CD14-positive monocyte (primary cell): ENCODE results near the gene GDF2. TPM values are rescaled to one million over a fixed set of nuclear protein-coding genes. Genes with fewer than 3 reads are reported as not detected.

Source experiments
- DNase-seq, 3 donors: peaks; one replicate each; pipeline ENCODE4 v3.0.0-alpha.2; 2011 to 2022
- H2AFZ ChIP-seq: 2 replicates; pipeline ENCODE4 v1.6.0; 2012; ENCODE audit warnings: mild to moderate bottlenecking, low read depth, low read length, inconsistent platforms; ENCODE audit not compliant: insufficient read depth, poor library complexity, severe bottlenecking
- H3K27ac ChIP-seq, 2 donors: 1 replicate in 1 of 2; 2 replicates in 1 of 2; pipeline ENCODE4 v1.5.1; 2012 to 2013; ENCODE audit warnings: low read length in 2 of 2, control low read depth in 1 of 2, inconsistent platforms in 1 of 2, low read depth in 1 of 2, mild to moderate bottlenecking in 1 of 2
- H3K27me3 ChIP-seq, 2 donors: one replicate each; pipeline versions ENCODE4 v1.6.0 to v1.6.1; 2011 to 2013; ENCODE audit warnings: low read length in 2 of 2; ENCODE audit not compliant: control insufficient read depth in 2 of 2, insufficient read depth in 2 of 2
- H3K36me3 ChIP-seq, 2 donors: replicated peaks in 1 of 2; 1 replicate in 1 of 2; 2 replicates in 1 of 2; pipeline versions ENCODE4 v1.5.1 to v1.6.1; 2012 to 2013; ENCODE audit warnings: low read length in 2 of 2, control low read depth in 1 of 2, inconsistent platforms in 1 of 2, mild to moderate bottlenecking in 1 of 2; ENCODE audit not compliant: insufficient read depth in 2 of 2, control insufficient read depth in 1 of 2
- H3K4me1 ChIP-seq, 2 donors: 1 replicate in 1 of 2; 2 replicates in 1 of 2; pipeline versions ENCODE4 v1.5.1 to v1.6.1; 2012 to 2013; ENCODE audit warnings: low read length in 2 of 2, control low read depth in 1 of 2, inconsistent platforms in 1 of 2, mild to moderate bottlenecking in 1 of 2, moderate library complexity in 1 of 2; ENCODE audit not compliant: insufficient read depth in 2 of 2, control insufficient read depth in 1 of 2
- H3K4me2 ChIP-seq: replicated peaks from 2 replicates; pipeline ENCODE3; 2012; ENCODE audit warnings: low read length, moderate library complexity, mild to moderate bottlenecking; ENCODE audit not compliant: poor library complexity, severe bottlenecking; ENCODE audit errors: extremely low read depth
- H3K4me3 ChIP-seq, 3 experiments: fragments of 200-600 bp in 1 of 3; sonication (generic) in 1 of 3; replicated peaks in 1 of 3; 1 replicate in 2 of 3; 2 replicates in 1 of 3; pipeline ENCODE4 v1.5.1; 2011 to 2013; ENCODE audit warnings: low read length in 3 of 3, mild to moderate bottlenecking in 3 of 3, control low read depth in 2 of 3, low read depth in 2 of 3, inconsistent platforms in 1 of 3, moderate library complexity in 1 of 3
- H3K79me2 ChIP-seq: 2 replicates; pipeline ENCODE4 v1.6.0; 2012; ENCODE audit warnings: mild to moderate bottlenecking, control low read depth, inconsistent platforms, low read length, moderate library complexity; ENCODE audit not compliant: insufficient read depth
- H3K9ac ChIP-seq: 2 replicates; pipeline ENCODE4 v1.6.0; 2017; ENCODE audit warnings: low read length, mild to moderate bottlenecking; ENCODE audit not compliant: insufficient read depth, poor library complexity, severe bottlenecking
- H3K9me3 ChIP-seq, 2 donors: replicated peaks in 1 of 2; 1 replicate in 1 of 2; 2 replicates in 1 of 2; pipeline versions ENCODE4 v1.5.1 to v1.6.1; 2012 to 2013; ENCODE audit warnings: low read length in 2 of 2, control low read depth in 1 of 2; ENCODE audit not compliant: control insufficient read depth in 1 of 2, insufficient read depth in 1 of 2
- H4K20me1 ChIP-seq: 2 replicates; pipeline ENCODE4 v1.6.0; 2012; ENCODE audit warnings: mild to moderate bottlenecking, low read length, control low read depth, moderate library complexity; ENCODE audit not compliant: insufficient read depth
- H3K27ac Mint-ChIP-seq, 7 donors: one replicate each; pipeline ENCODE4 v1.8.0; 2020; ENCODE audit warnings: mild to moderate bottlenecking in 7 of 7, mixed read lengths in 7 of 7, moderate library complexity in 6 of 7, inconsistent platforms in 2 of 7
- H3K27me3 Mint-ChIP-seq, 3 donors: one replicate each; pipeline ENCODE4 v1.8.0; 2021 to 2022; ENCODE audit warnings: low read depth in 3 of 3, mild to moderate bottlenecking in 3 of 3, mixed read lengths in 3 of 3, moderate library complexity in 3 of 3, inconsistent platforms in 1 of 3
- H3K36me3 Mint-ChIP-seq, 2 donors: one replicate each; pipeline ENCODE4 v1.8.0; 2020; ENCODE audit warnings: mixed read lengths in 2 of 2, inconsistent platforms in 1 of 2, mild to moderate bottlenecking in 1 of 2
- H3K4me1 Mint-ChIP-seq: one replicate; pipeline ENCODE4 v1.8.0; 2020; ENCODE audit warnings: mild to moderate bottlenecking, mixed read lengths
- H3K4me3 Mint-ChIP-seq, 2 donors: one replicate each; pipeline ENCODE4 v1.8.0; 2020; ENCODE audit warnings: mild to moderate bottlenecking in 2 of 2, mixed read lengths in 2 of 2, moderate library complexity in 1 of 2
- H3K9me3 Mint-ChIP-seq, 7 donors: one replicate each; pipeline ENCODE4 v1.8.0; 2020 to 2022; ENCODE audit warnings: mixed read lengths in 7 of 7, mild to moderate bottlenecking in 6 of 7, moderate library complexity in 6 of 7, inconsistent platforms in 2 of 7
- WGBS: methylation state at CpG from one replicate; pipeline ENCODE4 v1.1.5; 2013; ENCODE audit warnings: missing lambda C conversion rate; ENCODE audit not compliant: insufficient coverage; 5-methylcytosine and 5-hydroxymethylcytosine counted together
- intact Hi-C, 2 donors: fragments of 100-400 bp; cut with micrococcal nuclease; formaldehyde crosslinking; loops; one replicate each; pipeline versions ENCODE4 v1.15.0 to v1.15.1; 2023
- polyA plus RNA-seq, 3 donors: library from polyadenylated mRNA; depleted of rRNA in 1 of 3; unstranded in 2 of 3; stranded (reverse) in 1 of 3; fragments of 300-500 nt in 2 of 3; fragments of >200 nt in 1 of 3; fragmentation: Illumina TruSeq in 2 of 3; gene quantifications; 1 replicate in 2 of 3; 2 replicates in 1 of 3; pipeline ENCODE4 v1.2.3, GENCODE V29; 2012 to 2021
- TF ChIP-seq, protein P1 (sequence below): fragments of 200-600 bp; IDR thresholded peaks from one replicate; pipeline ENCODE4 v1.8.0; 2022; ENCODE audit warnings: antibody characterized with exemption, mild to moderate bottlenecking

Gene GDF2
- polyA plus RNA-seq, 3 donors = not detected

DNA sequence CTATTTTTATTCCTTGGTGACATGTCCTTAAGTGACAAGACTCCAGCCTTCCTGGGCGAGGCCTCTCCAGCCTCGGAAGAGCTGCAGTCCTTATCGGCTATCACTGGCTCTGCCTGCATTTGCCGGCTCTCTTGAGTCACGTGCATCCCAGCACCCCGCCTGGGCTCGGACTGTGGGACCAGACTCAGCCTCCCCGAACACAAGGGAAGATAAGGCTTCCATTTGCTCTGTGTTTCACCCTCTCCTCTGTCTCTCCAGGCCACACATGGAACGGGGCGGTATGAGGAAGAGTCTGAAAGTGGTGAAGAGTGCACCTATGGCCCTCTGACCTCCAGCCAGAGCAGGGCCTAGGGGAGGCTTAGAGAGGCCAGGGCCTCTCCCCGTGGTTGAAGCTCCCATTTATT lies 4.7 kb downstream of the GDF2 start:
- no peak overlapping the region for H3K9ac ChIP-seq
- no peak overlapping the region for H3K4me2 ChIP-seq
- Mint-ChIP-seq H3K27ac (peak overlapping the region in 1 of 7 donors; percentile 19), H3K4me1 (no peaks in the 10 kb centered on the region), H3K36me3 (no peaks in the 10 kb centered on the region), H3K27me3 (peaks cover 0 to 4% (median 3%) of the 10 kb centered on the region in 3 donors), H3K4me3 (no peak overlapping the region), H3K9me3 (peaks cover 0 to 12% (median 3%) of the 10 kb centered on the region in 7 donors)
- H3K9me3 ChIP-seq = no peaks in the 10 kb centered on the region
- H4K20me1 ChIP-seq = no peaks in the 10 kb centered on the region
- 98% methylated on average over 7 of the region's 11 CpGs for WGBS
- H3K27me3 ChIP-seq = no peaks in the 10 kb centered on the region
- no peak overlapping the region for H3K4me3 ChIP-seq
- no peaks in the 10 kb centered on the region for H3K4me1 ChIP-seq
- intact Hi-C loops = no loop called here
- H3K79me2 ChIP-seq = no peaks in the 10 kb centered on the region
- TF ChIP-seq, protein P1, sequence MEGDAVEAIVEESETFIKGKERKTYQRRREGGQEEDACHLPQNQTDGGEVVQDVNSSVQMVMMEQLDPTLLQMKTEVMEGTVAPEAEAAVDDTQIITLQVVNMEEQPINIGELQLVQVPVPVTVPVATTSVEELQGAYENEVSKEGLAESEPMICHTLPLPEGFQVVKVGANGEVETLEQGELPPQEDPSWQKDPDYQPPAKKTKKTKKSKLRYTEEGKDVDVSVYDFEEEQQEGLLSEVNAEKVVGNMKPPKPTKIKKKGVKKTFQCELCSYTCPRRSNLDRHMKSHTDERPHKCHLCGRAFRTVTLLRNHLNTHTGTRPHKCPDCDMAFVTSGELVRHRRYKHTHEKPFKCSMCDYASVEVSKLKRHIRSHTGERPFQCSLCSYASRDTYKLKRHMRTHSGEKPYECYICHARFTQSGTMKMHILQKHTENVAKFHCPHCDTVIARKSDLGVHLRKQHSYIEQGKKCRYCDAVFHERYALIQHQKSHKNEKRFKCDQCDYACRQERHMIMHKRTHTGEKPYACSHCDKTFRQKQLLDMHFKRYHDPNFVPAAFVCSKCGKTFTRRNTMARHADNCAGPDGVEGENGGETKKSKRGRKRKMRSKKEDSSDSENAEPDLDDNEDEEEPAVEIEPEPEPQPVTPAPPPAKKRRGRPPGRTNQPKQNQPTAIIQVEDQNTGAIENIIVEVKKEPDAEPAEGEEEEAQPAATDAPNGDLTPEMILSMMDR = no peak
- H3K36me3 ChIP-seq = no peaks in the 10 kb centered on the region
- H2AFZ ChIP-seq = no peak overlapping the region
- no peak for DNase-seq
- H3K27ac ChIP-seq = no peak overlapping the region

DNA sequence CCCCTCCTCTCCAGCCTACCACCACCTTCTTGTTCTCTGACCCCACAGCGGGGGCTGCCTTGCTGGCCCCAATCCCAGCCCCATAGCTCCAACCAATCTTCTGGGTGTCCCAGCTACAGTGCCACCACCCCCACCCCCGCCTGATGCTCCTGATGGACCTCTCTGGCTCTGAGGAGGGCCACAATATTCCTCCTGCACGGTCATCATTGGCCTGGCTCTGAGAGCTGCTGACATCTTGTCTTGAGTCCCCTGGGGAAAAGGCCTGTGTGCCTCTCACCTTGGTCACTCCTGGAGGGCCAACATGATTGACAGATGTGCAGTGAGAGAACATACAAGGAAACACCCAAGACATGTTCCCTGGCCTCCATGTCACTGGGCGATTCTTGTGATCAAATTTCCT lies 7.6 kb downstream of the GDF2 start:
- Histone ChIP-seq H3K79me2 (no peaks in the 10 kb centered on the region), H3K9ac (no peak overlapping the region), H3K27ac (no peak overlapping the region), H3K4me2 (no peak overlapping the region), H3K4me3 (no peak overlapping the region), H4K20me1 (no peaks in the 10 kb centered on the region), H2AFZ (no peak overlapping the region), H3K9me3 (no peaks in the 10 kb centered on the region), H3K4me1 (no peaks in the 10 kb centered on the region), H3K36me3 (no peaks in the 10 kb centered on the region), H3K27me3 (no peaks in the 10 kb centered on the region)
- no peak overlapping the region for H3K27ac Mint-ChIP-seq
- WGBS = 92% methylated on average over 3 of the region's 4 CpGs
- peaks cover 0 to 3% (median 0%) of the 10 kb centered on the region in 3 donors for H3K27me3 Mint-ChIP-seq
- H3K9me3 Mint-ChIP-seq = peaks cover 0 to 12% (median 3%) of the 10 kb centered on the region in 7 donors
- no peaks in the 10 kb centered on the region for H3K4me1 Mint-ChIP-seq
- no peaks in the 10 kb centered on the region for H3K36me3 Mint-ChIP-seq
- intact Hi-C loops = no loop called here
- no peak for DNase-seq
- TF ChIP-seq, protein P1 = no peak
- H3K4me3 Mint-ChIP-seq = no peak overlapping the region
